Left colon (tissue), 2 donors: ENCODE data around the gene MEN1. TPM values are rescaled to one million over a fixed set of nuclear protein-coding genes. Genes with fewer than 3 reads are reported as not detected.

Source experiments
- ATAC-seq: fragments of 200-7000 bp; cut with Tn5 transposase; one replicate; pipeline ENCODE4 v1.9.1; 2020; ENCODE audit warnings: mild to moderate bottlenecking, moderate library complexity
- DNase-seq, 2 donors: peaks; one replicate each; pipeline ENCODE4 v3.0.0-alpha.2; 2020
- intact Hi-C, 2 donors: fragments of 100-400 bp; cut with DNase I in 1 of 2; cut with micrococcal nuclease in 1 of 2; formaldehyde crosslinking; loops; one replicate each; pipeline versions ENCODE4 v1.11.2 to v1.14.0; 2022; cut with DNase I, micrococcal nuclease
- total RNA-seq, 2 donors: library from RNA; stranded (reverse); fragmentation: NEBNext Ultra II Directional; extraction: Animal tissue kit (Norgen Biotek cat#: 25700); gene quantifications; one replicate each; pipeline ENCODE4 v1.2.1, GENCODE V29; 2021
- donor health status: DM: no; HTN: no; CAD: no.
- donor health status: DM: yes; HTN: yes; CAD: no.

Gene MEN1
- total RNA-seq, 2 donors from 2014 or later, result 21.0 to 25.5 TPM

DNA sequence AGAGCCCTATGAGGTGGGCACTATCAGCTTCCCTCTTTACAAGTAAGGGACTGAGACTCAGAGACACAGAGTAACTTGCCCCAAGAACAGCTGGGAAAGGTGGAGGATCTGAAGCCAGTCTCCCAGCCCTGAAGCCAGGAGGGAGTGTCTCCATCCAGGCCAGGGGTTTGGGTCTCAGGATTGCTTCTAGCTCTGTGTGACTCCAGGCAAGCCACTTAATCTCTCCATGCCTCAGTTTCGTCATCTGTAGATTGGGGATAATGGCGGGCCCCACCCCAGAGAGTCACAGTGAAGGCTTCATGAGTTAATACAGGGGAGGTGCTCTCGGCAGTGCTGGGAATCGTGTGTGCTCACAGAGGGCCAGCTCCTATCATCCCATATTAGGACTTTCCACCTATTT lies 17.9 kb downstream of the MEN1 start:
- ATAC-seq, result no peak
- intact Hi-C loops, result no loop called here

DNA sequence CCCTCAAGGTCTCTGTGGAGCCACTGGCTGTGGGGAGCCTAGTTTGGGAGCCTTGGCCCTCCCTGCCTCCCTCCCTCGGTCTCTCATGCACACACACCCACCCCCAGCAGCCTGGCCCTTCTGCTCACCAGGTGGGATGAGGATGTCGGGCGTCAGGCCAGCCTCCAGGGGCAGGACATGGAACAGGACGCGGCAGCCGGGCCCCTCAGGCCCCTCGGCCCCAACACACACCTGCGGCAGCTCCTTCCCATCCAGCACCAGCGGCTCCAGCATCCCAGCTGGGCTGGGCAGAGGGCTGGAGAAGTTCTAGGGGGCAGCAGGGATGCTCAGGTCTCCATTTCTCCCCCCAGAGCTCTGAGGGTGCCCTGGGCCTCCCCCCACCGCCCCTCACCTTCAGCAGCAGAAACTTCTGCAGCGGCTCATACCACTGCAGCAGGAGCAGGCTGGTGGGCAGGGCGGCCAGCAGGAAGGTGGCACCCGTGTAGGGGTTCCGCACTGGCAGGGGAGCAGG lies 18.5 kb downstream of the MEN1 start:
- DNase-seq (no peak), ATAC-seq (no peak)
- intact Hi-C loops, result no loop called here

More for the DNA sequence above, 17.9 kb downstream of the MEN1 start:
- DNase-seq, result no peak

DNA sequence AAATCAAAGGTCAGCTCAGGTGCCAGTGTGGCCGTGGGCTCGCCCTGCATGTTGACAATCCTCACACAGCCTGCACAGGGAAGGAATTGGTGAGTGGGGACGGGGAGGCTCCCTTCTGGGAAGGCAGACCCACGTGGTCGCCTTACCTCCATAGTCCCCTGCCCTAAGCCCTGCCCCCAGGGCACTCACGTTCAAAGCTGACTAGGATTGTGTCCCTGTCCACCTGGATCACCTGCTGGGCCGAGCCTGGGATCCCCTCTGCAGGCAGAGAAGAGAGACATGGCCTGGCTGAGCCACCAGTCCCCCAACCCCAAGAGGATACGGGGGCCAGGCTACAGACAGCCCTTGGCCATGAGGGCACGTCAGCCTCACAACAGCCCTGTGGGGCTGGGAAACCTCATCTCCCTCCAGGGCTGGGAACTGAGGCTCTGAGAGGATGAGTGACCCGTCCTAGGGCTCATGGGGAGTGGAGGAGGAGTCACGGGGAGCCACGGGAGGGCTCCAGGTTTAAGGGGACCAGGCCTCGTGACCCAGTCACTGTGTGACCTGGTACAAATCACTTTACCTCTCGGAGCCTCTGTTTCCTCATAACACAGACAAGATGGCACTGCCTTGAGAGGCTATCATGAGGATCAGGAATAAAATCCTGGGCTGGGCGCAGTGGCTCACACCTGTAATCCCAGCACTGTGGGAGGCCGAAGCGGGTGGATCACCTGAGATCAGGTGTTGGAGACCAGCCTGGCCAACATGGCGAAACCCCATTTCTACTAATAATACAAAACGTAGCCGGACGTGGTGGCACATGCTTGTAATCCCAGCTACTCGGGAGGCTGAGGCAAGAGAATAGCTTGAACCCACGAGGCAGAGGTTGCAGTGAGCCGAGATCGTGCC lies 19.9 kb downstream of the MEN1 start:
- ATAC-seq, result no peak
- intact Hi-C loops, result no loop called here
- no peak for DNase-seq

DNA sequence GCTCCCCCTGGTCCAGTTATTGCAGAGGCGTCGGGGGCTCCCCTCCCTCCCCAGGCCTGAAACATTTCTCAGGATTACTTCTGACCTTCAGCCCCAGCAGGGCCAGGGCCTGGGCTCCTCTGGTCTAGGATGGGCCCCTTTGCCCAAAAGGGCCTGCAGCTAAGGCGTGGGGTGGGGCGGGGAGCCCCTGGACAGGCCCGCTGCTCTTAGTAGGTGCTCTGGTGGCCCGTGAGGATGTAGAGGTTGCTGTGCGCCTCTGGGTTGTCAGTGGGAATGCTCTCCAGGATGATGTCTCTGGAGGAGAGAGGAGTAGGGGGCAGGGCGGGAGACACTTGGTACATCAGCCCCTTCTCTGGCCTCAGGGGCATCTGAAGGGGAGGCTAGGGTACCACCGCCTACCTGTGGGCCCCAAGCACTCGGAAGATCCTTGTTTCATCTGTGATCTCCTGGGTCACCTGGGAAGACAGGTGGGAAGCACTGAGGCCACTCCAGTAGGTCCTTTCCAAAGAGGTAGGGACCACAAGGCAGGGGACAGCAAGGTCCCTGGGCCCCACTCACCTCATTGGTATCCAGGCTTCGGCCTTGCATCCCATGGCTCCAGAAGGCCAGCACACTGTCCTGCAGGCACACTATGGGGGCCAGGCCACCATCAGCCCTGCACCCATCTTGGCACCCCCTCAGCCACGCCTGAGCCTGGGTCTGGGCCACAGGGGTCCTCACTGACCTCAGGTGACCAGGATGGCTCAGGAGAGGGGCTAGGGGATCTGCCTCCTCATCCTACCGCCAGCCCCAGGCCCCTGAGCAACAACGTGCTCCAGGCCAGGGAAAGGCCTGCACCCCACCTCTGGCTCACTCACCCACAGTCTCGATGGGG lies 20.8 kb downstream of the MEN1 start:
- DNase-seq (peak in 1 of 2 donors; percentile 18), ATAC-seq (no peak)
- intact Hi-C loops, result no loop called here

DNA sequence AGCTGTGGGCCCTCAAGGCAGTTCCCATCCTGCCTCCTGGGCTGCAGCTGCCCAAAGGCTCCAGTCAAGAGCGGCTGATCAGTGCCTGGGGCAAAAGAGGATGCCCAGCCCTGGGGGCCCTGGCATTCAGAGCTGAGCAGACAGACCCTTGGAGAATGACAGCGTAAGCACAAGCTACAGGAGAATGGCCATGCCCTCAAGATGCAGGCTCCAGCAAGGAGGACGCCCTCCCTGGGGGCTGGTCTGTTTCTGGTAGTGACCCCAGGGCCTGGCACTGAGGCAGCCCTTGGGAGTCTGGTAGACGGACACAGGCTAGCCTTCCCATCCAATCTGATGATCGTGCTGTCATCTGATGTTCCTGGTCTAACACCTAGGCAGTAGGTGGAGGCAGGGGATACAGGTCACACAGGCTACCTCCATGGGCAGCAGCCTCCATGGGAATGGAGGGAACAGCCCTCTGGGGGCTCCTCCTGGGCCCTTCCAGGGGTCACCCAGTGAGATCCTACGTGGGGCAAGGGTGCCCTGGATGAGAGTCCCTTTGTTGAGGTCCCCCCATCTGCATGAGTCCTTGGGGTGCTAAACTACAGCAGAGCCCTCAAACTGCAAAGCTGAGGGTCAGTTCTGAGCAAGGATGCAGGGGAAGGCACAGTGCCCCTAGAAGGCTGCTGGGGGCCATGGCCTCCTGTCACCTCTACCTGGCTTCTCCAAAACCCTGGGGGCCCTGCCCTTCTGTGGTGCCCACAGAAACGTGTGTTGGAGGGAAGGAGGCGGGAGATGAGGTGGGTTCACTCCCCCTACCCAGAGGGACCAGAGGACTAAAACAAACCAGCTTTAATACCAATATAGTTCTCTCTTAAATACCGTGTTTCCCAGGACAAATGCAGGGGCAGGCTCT lies 21.8 kb downstream of the MEN1 start:
- ATAC-seq, result no peak
- peak in 1 of 2 donors; percentile 18 for DNase-seq
- intact Hi-C loops, result no loop called here

DNA sequence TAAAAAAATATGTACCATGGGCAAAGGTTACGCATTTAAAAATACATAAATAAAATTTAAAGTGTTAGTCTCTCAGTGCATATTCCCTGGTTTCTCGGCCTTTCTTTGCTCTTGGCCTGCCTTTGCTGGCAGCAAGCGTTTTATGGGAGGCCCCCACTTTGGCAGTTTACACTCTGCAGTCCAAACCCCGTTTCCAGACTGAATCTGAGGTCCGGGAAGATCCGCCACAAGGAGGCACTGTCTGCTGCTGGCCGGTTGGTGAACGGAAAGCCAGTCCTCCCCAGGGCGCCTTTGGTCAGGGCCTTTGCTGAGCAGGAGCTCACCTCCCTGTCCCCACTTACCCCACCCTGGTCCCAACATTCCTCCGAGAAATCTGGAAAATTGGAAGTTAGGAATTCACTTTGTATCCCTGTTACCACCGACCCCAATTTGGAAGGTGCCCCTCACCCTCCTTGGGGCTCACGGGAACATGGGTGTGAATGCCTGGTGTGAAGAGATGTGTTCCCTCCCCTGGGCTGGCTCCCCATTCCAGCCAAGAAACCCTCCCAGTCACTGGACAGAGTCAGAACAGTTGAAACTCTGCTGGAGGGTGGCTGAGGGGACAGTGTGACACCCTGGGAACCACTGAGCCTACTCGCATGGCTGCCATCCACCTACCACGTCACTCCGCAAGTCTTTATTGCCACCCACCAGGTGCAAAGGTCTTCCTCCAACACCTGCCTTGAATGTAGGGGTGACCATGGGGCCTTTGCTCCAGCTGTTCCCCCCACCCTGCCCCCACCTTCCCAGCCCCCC lies 22.6 kb downstream of the MEN1 start:
- intact Hi-C loops, result no loop called here
- peak; percentile 63 to 88 for DNase-seq
- ATAC-seq, result peak; percentile 67

DNA sequence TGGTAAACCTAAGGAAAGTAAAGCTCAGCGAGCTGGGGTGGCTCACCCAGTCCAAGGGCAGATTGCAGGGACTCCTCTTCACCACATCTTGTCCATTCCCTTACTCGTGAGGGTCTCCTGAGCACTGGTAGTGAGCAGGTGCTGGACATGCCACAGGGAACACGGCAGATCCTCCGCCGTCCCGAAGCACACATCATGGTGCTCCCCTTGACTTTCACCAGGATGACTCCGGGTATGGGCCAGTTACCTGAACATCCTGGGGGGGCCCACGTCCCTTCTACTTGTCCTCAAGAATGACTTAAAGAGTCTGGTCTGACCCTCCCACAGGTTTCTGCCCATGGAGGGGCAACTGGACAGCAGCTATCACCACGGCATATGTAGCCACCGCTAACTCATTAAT lies 24.0 kb downstream of the MEN1 start:
- intact Hi-C loops, result no loop called here
- peak in 1 of 2 donors; percentile 23 for DNase-seq
- no peak for ATAC-seq

DNA sequence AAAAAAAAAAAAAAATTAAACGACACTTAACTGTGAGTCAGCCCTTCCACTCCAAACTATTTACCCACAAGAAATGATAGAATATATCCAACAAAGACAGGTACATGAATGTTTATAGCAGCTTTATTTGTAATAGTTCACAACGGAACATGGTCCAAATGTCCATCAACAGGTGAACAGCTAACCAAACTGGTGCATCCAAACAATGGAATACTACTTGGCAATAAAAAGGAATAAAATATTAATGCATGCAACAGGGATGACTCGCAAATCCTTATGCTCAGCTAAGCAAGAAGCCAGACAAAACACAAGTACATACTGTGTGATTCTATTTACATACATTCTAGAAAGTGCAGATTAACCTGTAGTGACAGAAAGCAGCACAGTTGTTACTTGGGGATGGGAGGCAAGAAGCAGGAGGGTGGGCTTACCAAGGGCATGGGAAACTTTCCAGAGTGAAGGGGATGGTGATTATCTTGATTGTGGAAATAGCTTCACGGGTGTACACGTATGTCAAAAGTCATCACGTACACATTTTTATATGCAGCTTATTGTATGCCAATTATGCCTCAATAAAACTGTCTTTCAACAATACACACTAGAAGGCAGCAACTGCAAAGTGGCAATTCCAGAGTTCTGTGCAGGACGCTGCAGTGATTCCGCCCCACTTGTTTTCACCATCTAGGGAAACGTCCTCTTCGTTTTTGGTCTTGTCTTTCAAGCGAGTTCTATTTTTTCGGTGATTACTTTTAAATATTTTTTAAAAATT lies 25.4 kb downstream of the MEN1 start:
- DNase-seq (peak in 1 of 2 donors; percentile 28), ATAC-seq (peak; percentile 82)
- intact Hi-C loops, result no loop called here

DNA sequence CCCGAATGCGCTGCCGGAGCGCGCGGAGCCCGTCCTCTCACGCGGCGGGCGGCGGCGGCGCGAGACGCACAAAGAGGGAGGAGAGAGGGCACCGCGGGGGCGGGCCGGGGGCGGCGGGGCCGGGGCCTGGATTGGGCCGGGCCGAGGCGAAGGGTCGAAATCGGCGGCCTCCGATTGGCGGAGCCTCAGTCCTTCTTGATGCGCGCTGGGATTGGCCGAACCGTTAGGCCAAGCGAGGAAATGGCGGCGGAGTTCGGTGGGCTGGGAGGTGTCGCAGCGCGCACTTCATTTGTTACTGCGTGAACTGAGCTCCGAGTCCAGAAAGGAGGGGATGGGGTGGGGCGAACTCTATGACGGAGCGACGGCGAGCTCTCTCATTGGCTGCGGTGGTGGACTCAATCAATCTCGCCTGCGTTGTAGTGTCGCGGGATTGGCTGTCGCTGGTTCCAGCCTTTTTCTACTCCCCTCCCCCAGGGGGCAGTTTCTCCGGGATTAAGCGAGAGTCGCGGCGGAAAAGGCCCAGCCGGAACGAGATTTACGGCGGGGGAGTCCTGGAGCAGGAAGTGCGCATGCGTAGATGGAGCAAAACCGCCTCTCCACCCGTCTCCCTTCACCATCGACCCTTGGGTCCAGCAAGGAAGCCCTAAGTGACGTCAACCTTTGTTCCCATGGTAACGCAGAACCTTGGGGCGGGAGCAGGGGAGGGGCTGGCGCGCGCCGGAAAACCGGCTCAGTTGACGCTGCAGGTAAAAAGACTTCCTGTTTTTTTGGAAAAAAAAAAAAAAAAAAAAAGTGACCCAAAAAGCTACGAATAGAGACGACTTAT lies 31.7 kb downstream of the MEN1 start, which contains the start of gene SF1:
SF1 (minus strand) TSS at position 70 of the 826 bp plus-strand sequence. CDS start 150 bp downstream, outside the sequence.
- DNase-seq, result peak; percentile 98 to 99
- ATAC-seq, result peak; percentile 84
- intact Hi-C loops, result no loop called here

DNA sequence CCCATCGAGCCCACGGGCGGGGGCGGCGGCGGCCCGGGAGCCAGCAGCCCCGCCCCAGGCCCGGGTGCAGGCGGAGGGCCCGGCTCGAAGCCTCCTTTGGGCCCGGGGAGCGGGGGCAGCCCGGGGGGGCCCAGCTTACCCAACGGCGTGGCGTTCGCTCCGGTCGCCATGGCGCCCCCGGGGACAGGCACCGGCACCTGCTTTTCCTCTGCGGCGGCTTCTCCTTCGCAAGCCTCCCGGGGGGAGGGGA lies 32.2 kb downstream of the MEN1 start:
- no peak for DNase-seq
- intact Hi-C loops, result no loop called here
- ATAC-seq, result peak; percentile 2

DNA sequence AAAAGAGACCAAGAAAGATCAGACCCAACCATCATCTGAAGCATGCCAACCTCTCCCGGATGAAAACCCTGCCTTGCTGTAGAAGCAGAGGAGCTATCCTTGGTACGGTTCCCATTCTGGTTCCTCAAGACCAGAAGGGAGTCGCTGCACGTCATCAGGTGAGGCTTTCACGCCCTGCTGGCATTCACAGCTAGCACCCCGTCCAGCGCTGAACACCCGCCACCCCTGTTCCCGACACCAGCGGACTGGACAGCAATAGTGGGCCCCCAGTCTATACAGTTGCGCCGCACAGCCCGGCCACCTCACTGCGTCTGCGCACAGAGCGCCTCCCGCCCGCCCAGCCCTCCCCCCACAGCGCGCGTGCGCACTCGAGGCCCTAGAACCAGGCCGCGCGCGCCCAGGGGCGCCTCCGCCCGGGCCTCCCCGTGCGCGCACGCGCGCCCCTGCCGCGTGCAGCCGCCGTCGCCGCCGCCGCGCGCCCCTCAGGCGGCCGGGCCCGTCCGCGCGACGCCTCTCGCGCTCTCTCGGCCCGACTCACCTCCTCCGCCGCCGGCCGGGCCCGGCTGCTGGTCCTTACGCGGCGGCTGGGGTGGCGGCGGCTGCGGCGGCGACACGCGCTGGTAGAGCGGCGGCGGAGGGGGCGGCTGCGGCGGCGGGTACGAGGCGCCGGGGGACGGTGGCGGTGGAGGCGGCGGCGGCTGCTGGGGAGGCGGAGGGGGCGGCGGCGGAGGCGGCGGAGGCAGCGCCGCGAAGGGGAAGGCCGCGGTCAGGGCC lies 32.7 kb downstream of the MEN1 start:
- ATAC-seq, result peak; percentile 36

DNA sequence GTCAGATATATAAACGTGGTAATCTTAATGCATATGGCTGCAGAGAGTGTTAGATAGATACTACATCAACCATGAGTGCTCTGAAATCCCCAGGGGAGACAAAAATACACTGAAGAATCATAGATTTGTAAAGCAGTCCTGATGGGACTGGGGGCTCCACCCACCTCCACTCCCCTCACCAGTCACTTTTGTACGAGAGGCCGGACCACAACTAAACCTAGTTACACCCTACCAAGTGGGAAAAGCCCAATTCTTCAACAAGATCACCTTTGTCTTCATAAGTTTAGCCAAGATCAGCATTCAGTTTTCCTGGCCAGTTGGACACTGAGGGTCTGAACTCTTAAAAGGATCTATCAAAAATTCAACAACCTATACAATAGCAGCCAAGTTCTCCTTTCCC lies 33.5 kb downstream of the MEN1 start:
- ATAC-seq (no peak), DNase-seq (no peak)
- intact Hi-C loops, result no loop called here

More for the DNA sequence above, 32.7 kb downstream of the MEN1 start:
- peak; percentile 80 to 88 for DNase-seq
- intact Hi-C loops, result no loop called here

DNA sequence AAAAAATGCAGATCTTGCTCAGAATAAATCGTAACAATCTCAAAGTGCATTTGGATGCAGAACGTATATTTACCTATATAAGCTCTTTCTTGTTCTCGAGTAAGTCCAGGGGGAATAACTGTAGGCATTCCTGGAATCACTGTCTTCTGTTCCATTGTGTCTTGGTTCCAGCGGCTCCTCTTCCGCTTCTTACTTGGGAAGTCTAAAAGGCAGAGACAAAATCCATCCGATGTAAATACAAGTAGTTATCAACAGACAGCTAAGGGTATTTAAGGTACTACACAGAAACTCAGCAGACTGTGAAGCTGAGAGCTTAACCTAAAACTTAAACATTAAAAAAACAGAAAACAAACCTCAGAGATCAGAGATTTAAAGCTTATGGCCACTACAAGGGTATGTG lies 33.9 kb downstream of the MEN1 start:
- intact Hi-C loops, result no loop called here
- DNase-seq, result no peak
- no peak for ATAC-seq

DNA sequence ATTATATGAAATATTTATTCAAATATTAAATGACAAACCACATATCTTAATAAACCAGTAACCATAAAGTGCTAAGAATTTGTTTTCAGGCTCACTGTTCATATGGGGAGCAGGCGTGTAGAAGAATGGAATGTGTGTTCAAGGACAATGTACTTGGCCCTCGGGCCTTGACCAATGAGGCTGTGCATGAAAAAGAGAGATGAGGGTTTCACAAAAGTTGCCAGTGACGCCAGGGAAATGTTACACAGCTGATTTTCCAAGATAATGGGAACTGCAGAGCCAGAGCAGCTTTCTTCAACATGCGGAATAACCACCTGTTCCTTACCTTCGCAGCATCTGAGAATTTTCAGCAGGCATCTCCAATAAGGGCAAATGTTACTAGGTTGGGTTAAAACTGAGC lies 36.2 kb downstream of the MEN1 start:
- intact Hi-C loops, result no loop called here
- no peak for DNase-seq
- ATAC-seq, result no peak

DNA sequence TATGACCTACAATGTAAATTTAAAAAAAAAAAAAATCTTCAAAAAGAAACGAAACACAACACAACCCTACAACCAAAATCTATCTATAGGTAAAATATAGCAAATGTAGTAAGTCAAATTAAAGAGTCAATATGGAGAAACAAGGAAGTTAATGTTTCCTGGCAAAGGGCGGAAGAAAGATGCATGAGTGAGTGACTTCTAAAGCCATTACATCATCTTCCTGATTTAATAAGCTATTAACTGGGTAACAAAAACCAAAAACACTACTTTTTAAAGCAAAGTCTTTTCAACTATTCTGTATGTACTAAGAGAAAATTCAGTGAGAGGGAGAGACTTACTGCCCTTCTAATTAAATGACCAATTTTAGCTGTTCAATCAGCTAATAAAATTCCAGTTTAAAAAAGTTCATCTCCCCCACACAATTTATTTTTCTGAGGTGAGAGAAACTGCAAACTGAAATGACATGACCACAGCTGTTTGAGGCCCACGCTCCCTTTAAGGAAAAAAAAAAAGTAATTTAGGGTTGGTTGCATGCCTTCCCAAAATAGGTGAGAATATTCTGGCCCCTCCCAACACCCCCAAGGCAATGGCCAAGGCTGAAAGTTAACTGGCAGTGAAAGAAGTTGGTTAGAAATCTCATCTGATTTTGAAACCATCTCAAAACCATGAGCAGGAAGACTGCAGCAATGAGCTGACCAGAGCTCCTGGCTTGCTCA lies 37.9 kb downstream of the MEN1 start:
- DNase-seq (no peak), ATAC-seq (no peak)
- intact Hi-C loops, result no loop called here
